Natural killer cell (primary cell): ENCODE measurements around the gene A3GALT2. TPM values are rescaled to one million over a fixed set of nuclear protein-coding genes. Genes with fewer than 3 reads are reported as not detected.

ENCODE experiments used
- ATAC-seq, 3 donors: fragments of 150-1000 bp in 2 of 3; fragments of 200-7000 bp in 1 of 3; cut with Tn5 transposase; 1 replicate in 1 of 3; 2 replicates in 2 of 3; pipeline ENCODE4 v1.10.0; 2021; ENCODE audit warnings: mild to moderate bottlenecking in 2 of 3, moderate library complexity in 2 of 3
- DNase-seq, 2 donors: peaks; one replicate each; pipeline versions ENCODE4 v3.0.0 to v3.0.0-alpha.2; 2013 to 2021; ENCODE audit warnings: mixed read lengths in 1 of 2
- H3K27ac ChIP-seq: one replicate; pipeline ENCODE4 v1.5.1; 2013; ENCODE audit warnings: mild to moderate bottlenecking, low read length
- H3K27me3 ChIP-seq: one replicate; pipeline ENCODE4 v1.6.1; 2013; ENCODE audit warnings: low read length; ENCODE audit not compliant: control insufficient read depth, insufficient read depth
- H3K36me3 ChIP-seq: one replicate; pipeline ENCODE4 v1.6.1; 2013; ENCODE audit warnings: low read length; ENCODE audit not compliant: control insufficient read depth, insufficient read depth
- H3K4me1 ChIP-seq: one replicate; pipeline ENCODE4 v1.6.1; 2013; ENCODE audit warnings: low read length; ENCODE audit not compliant: control insufficient read depth, insufficient read depth
- H3K4me3 ChIP-seq: one replicate; pipeline ENCODE4 v1.5.1; 2013; ENCODE audit warnings: low read length
- H3K9me3 ChIP-seq: one replicate; pipeline ENCODE4 v1.6.1; 2013; ENCODE audit warnings: low read length; ENCODE audit not compliant: control insufficient read depth, insufficient read depth
- H3K27ac Mint-ChIP-seq, 2 donors: one replicate each; pipeline ENCODE4 v1.8.0; 2022; ENCODE audit warnings: mild to moderate bottlenecking in 2 of 2, mixed read lengths in 2 of 2, moderate library complexity in 1 of 2
- H3K27me3 Mint-ChIP-seq, 2 donors: one replicate each; pipeline ENCODE4 v1.8.0; 2022; ENCODE audit warnings: low read depth in 2 of 2, mixed read lengths in 2 of 2
- H3K36me3 Mint-ChIP-seq: one replicate; pipeline ENCODE4 v1.8.0; 2022; ENCODE audit warnings: mixed read lengths
- H3K4me1 Mint-ChIP-seq, 2 donors: one replicate each; pipeline ENCODE4 v1.8.0; 2022; ENCODE audit warnings: mixed read lengths in 2 of 2
- H3K4me3 Mint-ChIP-seq: one replicate; pipeline ENCODE4 v1.8.0; 2022; ENCODE audit warnings: mild to moderate bottlenecking, moderate library complexity, mixed read lengths
- H3K9me3 Mint-ChIP-seq, 2 donors: one replicate each; pipeline ENCODE4 v1.8.0; 2022; ENCODE audit warnings: mixed read lengths in 2 of 2
- CTCF ChIP-seq: fragments of 200-600 bp; IDR thresholded peaks from one replicate; pipeline ENCODE4 v1.8.0; 2022; ENCODE audit warnings: antibody characterized with exemption
- WGBS: methylation state at CpG from one replicate; pipeline ENCODE4 v1.1.7; 2013; ENCODE audit warnings: missing lambda C conversion rate; ENCODE audit not compliant: insufficient coverage; 5-methylcytosine and 5-hydroxymethylcytosine counted together
- intact Hi-C: fragments of 100-400 bp; cut with micrococcal nuclease; formaldehyde crosslinking; loops from one replicate; pipeline ENCODE4 v1.14.2; 2022
- total RNA-seq, 4 donors: library from RNA; stranded (reverse); fragments of 120-200 nt in 1 of 4; gene quantifications; one replicate each; pipeline versions ENCODE4 v1.2.3 to v1.2.4, GENCODE V29; 2013 to 2022

The A3GALT2 gene
- total RNA-seq, 3 donors from 2014 or later (not counting 1 experiment from before 2014, with no cell fraction given): not detected

- Mint-ChIP-seq H3K4me1 (peaks cover 49 to 56% of the 10 kb centered on the region in 2 donors), H3K4me3 (peak overlapping the region; percentile 51), H3K27ac (peak overlapping the region; percentile 94 to 98), H3K36me3 (no peaks in the 10 kb centered on the region), H3K27me3 (no peaks in the 10 kb centered on the region), H3K9me3 (no peaks in the 10 kb centered on the region)
- WGBS: 82% methylated on average over 7 of the region's 7 CpGs
- H3K27me3 ChIP-seq: no peaks in the 10 kb centered on the region
- intact Hi-C loops: no loop called here
- H3K27ac ChIP-seq: peak overlapping the region; percentile 68
- ATAC-seq (no peak), DNase-seq (no peak)
- peaks cover 16% of the 10 kb centered on the region for H3K36me3 ChIP-seq
- no peak for TF ChIP-seq CTCF
- peaks cover 46% of the 10 kb centered on the region for H3K4me1 ChIP-seq
- no peaks in the 10 kb centered on the region for H3K9me3 ChIP-seq
- H3K4me3 ChIP-seq: no peak overlapping the region
These were observed 46.9 kb downstream of the A3GALT2 start for GRCh38 chr1:33273961-33274371.

- no peak for TF ChIP-seq CTCF
- Histone ChIP-seq H3K9me3 (no peaks in the 10 kb centered on the region), H3K36me3 (peaks cover 14% of the 10 kb centered on the region), H3K27me3 (no peaks in the 10 kb centered on the region), H3K27ac (peak overlapping the region; percentile 68), H3K4me3 (no peak overlapping the region), H3K4me1 (peaks cover 46% of the 10 kb centered on the region)
- Mint-ChIP-seq H3K4me1 (peaks cover 51 to 59% of the 10 kb centered on the region in 2 donors), H3K9me3 (no peaks in the 10 kb centered on the region), H3K27ac (peak overlapping the region; percentile 94 to 98), H3K36me3 (no peaks in the 10 kb centered on the region), H3K27me3 (no peaks in the 10 kb centered on the region), H3K4me3 (peak overlapping the region; percentile 51)
- DNase-seq (peak in 1 of 2 donors; percentile 57), ATAC-seq (peak; percentile 81 to 91 (median 90))
- WGBS: 41% methylated on average over 3 of the region's 3 CpGs
- intact Hi-C loops: no loop called here
These were observed 47.5 kb downstream of the A3GALT2 start for GRCh38 chr1:33273406-33273805.

- intact Hi-C loops: no loop called here
- H3K27me3 ChIP-seq: no peaks in the 10 kb centered on the region
- peak; percentile 26 to 47 (median 29) for ATAC-seq
- H3K9me3 ChIP-seq: no peaks in the 10 kb centered on the region
- peak overlapping the region; percentile 68 for H3K27ac ChIP-seq
- H3K9me3 Mint-ChIP-seq: no peaks in the 10 kb centered on the region
- 40% methylated on average over 1 of the region's 1 CpG for WGBS
- peak overlapping the region; percentile 51 for H3K4me3 Mint-ChIP-seq
- H3K36me3 Mint-ChIP-seq: no peaks in the 10 kb centered on the region
- no peak for DNase-seq
- no peak for TF ChIP-seq CTCF
- H3K4me1 ChIP-seq: peaks cover 46% of the 10 kb centered on the region
- H3K4me1 Mint-ChIP-seq: peaks cover 55 to 64% of the 10 kb centered on the region in 2 donors
- H3K27ac Mint-ChIP-seq: peak overlapping the region; percentile 94 to 98
- no peak overlapping the region for H3K4me3 ChIP-seq
- peaks cover 10% of the 10 kb centered on the region for H3K36me3 ChIP-seq
- no peaks in the 10 kb centered on the region for H3K27me3 Mint-ChIP-seq
These were observed 48.0 kb downstream of the A3GALT2 start for GRCh38 chr1:33272930-33273329.

DNA sequence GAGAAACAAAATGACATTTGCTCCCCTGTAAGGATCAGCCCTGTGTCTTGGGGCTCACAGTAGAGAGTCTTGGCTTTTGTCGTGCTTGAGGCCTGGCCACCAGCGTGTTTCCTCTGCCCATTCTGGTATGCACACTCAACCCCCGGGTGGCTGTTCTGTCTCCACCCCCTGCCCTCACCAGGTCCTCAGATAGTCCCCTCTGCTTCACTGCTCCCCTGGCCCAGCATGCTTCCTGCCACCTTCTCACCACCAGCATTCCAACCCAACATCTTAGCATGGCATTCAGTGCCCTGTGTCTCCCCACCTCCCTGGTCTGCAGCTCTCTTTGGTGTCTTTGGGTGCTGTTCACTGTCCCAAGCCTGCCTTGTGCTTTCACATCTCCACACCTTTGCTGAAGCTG lies 48.4 kb downstream of the A3GALT2 start:
- H3K4me1 ChIP-seq: peaks cover 46% of the 10 kb centered on the region
- H3K9me3 ChIP-seq: no peaks in the 10 kb centered on the region
- intact Hi-C loops: no loop called here
- peak in 1 of 3 donors; percentile 27 for ATAC-seq
- no peak overlapping the region for H3K4me3 ChIP-seq
- Mint-ChIP-seq H3K4me3 (peak overlapping the region; percentile 51), H3K4me1 (peaks cover 60 to 66% of the 10 kb centered on the region in 2 donors), H3K9me3 (no peaks in the 10 kb centered on the region), H3K27me3 (no peaks in the 10 kb centered on the region), H3K36me3 (no peaks in the 10 kb centered on the region), H3K27ac (peak overlapping the region; percentile 94 to 98)
- WGBS: 42% methylated on average over 3 of the region's 3 CpGs
- peak overlapping the region; percentile 68 for H3K27ac ChIP-seq
- H3K27me3 ChIP-seq: no peaks in the 10 kb centered on the region
- no peak for DNase-seq
- TF ChIP-seq CTCF: no peak
- H3K36me3 ChIP-seq: peaks cover 9% of the 10 kb centered on the region
